ENCODE data around the gene GDF10.

The GDF10 gene

GRCh38 chr10:47353351-47353750 lies 53.4 kb downstream of the GDF10 start:
- no peak for DNase-seq (ENCODE audit: low spot score)

- no peak for DNase-seq (ENCODE audit: low spot score)
Measured at GRCh38 chr10:47354165-47354564, 54.2 kb downstream of the GDF10 start.

GRCh38 chr10:47354900-47355299 lies 54.9 kb downstream of the GDF10 start:
- no peak for DNase-seq (ENCODE audit: low spot score)

GRCh38 chr10:47356708-47357107 lies 56.7 kb downstream of the GDF10 start:
- no peak for DNase-seq (ENCODE audit: low spot score)

- no peak for DNase-seq (ENCODE audit: low spot score)
Measured at GRCh38 chr10:47357131-47357582, 57.2 kb downstream of the GDF10 start.

GRCh38 chr10:47357911-47358310 lies 57.9 kb downstream of the GDF10 start:
- DNase-seq (ENCODE audit: low spot score) = no peak

GRCh38 chr10:47358457-47358856 lies 58.5 kb downstream of the GDF10 start:
- no peak for DNase-seq (ENCODE audit: low spot score)

- no peak for DNase-seq (ENCODE audit: low spot score)
Measured at GRCh38 chr10:47359101-47359500, 59.1 kb downstream of the GDF10 start.

GRCh38 chr10:47359626-47360418 lies 59.8 kb downstream of the GDF10 start:
- DNase-seq (ENCODE audit: low spot score) = no peak

- no peak for DNase-seq (ENCODE audit: low spot score)
Measured at GRCh38 chr10:47360419-47361040, 60.5 kb downstream of the GDF10 start.

GRCh38 chr10:47361293-47361692 lies 61.3 kb downstream of the GDF10 start:
- DNase-seq (ENCODE audit: low spot score) = peak; percentile 52

GRCh38 chr10:47362199-47362598 lies 62.2 kb downstream of the GDF10 start:
- no peak for DNase-seq (ENCODE audit: low spot score)
